Sciatic nerve (tissue), 2 donors: Measurements from ENCODE around the gene RASGRP3. TPM values are rescaled to one million over a fixed set of nuclear protein-coding genes. Genes with fewer than 3 reads are reported as not detected.
A peak's percentile ranks its signal among the peaks of the same experiment; 100 is the strongest.

ENCODE experiments used
- ATAC-seq: fragments of 200-7000 bp; cut with Tn5 transposase; one replicate; pipeline ENCODE4 v1.9.1; 2020; ENCODE audit warnings: mild to moderate bottlenecking, moderate library complexity
- DNase-seq: peaks from one replicate; pipeline ENCODE4 v3.0.0-alpha.2; 2020; ENCODE audit warnings: low spot score
- intact Hi-C: fragments of 100-400 bp; cut with DNase I; formaldehyde crosslinking; loops from one replicate; pipeline ENCODE4 v1.14.2; 2022
- total RNA-seq: library from RNA; stranded (reverse); fragmentation: NEBNext Ultra II Directional; extraction: Animal tissue kit (Norgen Biotek cat#: 25700); gene quantifications from one replicate; pipeline ENCODE4 v1.2.1, GENCODE V29; 2021
- donor health status: DM: no; HTN: no; CAD: no.
- donor health status: DM: no; HTN: no; CAD: no.

Gene RASGRP3
- total RNA-seq, 1 donor from 2014 or later: 16.0 TPM

GRCh38 chr2:33552758-33553461 is 76.5 kb downstream of the RASGRP3 start:
- DNase-seq (no peak), ATAC-seq (no peak)
- intact Hi-C loops: no loop called here

- DNase-seq (no peak), ATAC-seq (no peak)
- intact Hi-C loops: no loop called here
These were observed 79.2 kb downstream of the RASGRP3 start for GRCh38 chr2:33555681-33556080.

- intact Hi-C loops: no loop called here
- ATAC-seq (no peak), DNase-seq (no peak)
These were observed 82.9 kb downstream of the RASGRP3 start for GRCh38 chr2:33559328-33559727.

- intact Hi-C loops: no loop called here
- no peak for ATAC-seq
- DNase-seq: no peak
These were observed 83.6 kb downstream of the RASGRP3 start for GRCh38 chr2:33560017-33560416.

DNA sequence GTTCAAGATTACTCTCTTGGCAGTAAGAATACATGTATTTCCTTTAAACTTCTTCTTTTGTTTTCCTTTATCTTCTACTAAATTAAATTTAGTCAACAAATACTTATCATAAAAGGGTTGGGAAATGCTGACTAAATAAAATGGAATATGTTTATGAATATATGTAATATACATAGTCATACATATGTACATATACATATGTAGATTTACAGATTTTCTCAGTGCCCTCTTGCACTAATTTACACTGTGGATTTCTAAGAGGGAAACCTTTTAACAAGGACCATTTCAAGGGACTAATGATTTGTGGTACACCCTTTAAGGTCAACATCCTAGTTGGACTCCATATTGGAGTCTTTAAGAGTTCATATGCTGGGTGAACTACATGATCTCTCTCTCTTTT is 85.4 kb downstream of the RASGRP3 start:
- DNase-seq (no peak), ATAC-seq (no peak)
- intact Hi-C loops: no loop called here

DNA sequence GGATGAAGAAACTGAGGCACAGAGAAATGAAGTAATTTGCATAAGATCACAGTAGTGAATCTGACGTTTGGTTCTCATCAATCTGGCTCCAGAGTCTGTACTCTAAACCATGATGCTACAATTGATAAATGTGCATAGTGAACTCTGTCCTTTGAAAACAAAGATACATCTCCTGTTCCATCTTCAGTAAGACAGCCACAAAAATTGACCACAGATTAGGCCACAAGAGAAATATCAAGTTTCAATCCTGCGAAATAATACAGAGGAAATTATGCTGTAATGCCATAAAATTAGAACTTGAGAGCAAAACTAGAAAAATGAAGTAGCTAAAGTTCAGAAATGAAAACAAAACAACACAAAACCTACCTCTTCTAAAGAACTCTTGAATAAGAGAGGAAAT is 94.2 kb downstream of the RASGRP3 start:
- no peak for ATAC-seq
- intact Hi-C loops: no loop called here
- DNase-seq: no peak

DNA sequence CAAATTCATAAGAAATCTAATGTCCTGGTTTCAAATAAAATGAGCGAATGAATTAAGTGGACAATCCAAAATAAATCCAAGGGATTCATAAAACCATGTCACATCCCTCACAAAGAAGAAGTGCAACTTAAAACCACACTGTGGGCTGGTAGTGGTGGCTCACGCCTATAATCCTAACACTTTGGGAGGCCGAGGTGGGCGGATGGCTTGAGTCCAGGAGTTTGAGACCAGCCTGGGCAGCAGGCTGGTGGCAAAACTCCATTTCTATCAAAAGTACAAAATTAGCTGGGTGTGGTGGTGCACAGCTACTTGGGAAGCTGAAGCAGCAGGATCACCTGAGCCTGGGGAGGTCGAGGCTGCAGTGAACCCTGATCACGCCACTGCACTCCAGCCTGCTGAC is 97.2 kb downstream of the RASGRP3 start:
- DNase-seq: no peak
- no peak for ATAC-seq
- intact Hi-C loops: no loop called here

GRCh38 chr2:33577084-33577483 is 100.6 kb downstream of the RASGRP3 start:
- ATAC-seq: no peak
- no peak for DNase-seq
- intact Hi-C loops: no loop called here

DNA sequence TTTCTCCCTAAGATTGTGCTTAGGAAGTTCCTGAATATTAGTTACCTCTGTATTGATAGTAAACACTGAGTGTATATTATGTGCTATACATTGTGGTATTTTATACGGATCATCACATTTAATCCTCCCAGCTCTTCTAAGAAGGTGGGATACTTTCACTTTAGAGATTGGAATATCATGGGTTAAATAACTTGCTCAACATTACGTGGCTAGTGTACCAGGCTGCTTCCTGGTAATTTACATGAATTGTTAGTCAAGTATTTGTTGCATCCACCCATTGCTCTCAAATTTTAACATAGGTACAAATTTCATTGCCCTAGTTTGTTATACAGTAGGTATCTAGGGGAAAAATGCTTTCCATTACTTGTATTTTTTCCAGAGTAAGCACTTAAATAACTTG is 101.2 kb downstream of the RASGRP3 start:
- no peak for ATAC-seq
- DNase-seq: no peak
- intact Hi-C loops: no loop called here

- DNase-seq: no peak
- intact Hi-C loops: no loop called here
- no peak for ATAC-seq
These were observed 102.8 kb downstream of the RASGRP3 start for GRCh38 chr2:33579227-33579626.

GRCh38 chr2:33581872-33582271 is 105.4 kb downstream of the RASGRP3 start:
- no peak for ATAC-seq
- intact Hi-C loops: no loop called here
- DNase-seq: no peak

DNA sequence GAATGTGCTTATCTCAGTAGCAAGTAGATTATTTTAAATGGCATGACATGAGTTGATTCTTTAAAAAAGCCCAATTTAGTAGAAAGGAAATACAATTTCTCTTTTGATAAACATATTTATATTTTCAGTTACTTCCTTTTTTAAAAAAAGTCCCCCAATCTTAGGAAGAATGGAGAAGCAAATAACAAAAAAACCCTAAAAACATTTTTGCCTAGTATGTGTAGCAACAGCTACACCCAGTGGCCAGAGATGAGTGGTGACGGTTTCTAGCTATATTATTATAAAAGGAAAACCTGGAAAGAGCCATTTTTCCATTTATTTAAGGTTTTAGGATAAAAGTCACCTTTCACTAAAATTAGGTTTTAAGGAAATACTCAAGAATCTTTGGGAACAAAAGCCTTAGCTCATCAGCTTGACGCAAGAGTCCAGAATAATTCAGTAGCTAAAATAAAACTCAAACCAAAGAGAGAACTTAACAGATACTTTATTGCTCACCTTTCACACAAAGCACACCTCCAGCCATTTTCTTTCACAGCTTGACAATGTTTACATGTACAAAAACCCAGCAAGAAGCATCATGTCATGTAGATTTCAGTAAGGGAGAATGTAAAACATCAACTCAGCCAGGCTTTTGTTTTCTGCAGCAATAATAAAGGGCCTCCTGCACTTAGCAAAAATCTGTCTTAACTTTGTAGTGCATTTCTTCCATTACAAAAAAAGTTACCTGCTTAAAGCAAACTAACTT is 106.9 kb downstream of the RASGRP3 start:
- ATAC-seq (peak; percentile 76), DNase-seq (no peak)

DNA sequence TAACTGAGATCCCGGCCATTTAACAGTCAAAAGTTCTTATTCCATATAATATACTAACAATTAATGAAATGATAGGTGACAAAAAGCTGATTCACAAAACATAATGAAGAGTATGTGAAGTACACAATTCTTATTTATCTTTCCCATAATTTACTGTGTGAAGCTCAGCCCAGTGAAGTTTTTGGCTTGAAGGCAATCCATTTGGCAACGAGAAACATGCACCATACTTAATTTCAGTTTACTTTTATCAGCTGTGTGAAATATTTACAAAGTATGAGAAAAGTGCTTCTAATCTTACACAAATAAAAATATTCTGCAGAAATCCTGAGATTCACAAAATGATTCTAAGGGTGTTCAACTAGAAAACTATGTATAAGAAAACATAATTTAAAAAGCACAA is 110.3 kb downstream of the RASGRP3 start:
- DNase-seq: no peak
- no peak for ATAC-seq
- intact Hi-C loops: no loop called here

More for the DNA sequence above, 106.9 kb downstream of the RASGRP3 start:
- intact Hi-C loops: no loop called here

- intact Hi-C loops: no loop called here
- ATAC-seq (no peak), DNase-seq (no peak)
These were observed 111.8 kb downstream of the RASGRP3 start for GRCh38 chr2:33588232-33588631.

GRCh38 chr2:33589444-33589843 is 113.0 kb downstream of the RASGRP3 start:
- DNase-seq: no peak
- intact Hi-C loops: no loop called here
- ATAC-seq: no peak

DNA sequence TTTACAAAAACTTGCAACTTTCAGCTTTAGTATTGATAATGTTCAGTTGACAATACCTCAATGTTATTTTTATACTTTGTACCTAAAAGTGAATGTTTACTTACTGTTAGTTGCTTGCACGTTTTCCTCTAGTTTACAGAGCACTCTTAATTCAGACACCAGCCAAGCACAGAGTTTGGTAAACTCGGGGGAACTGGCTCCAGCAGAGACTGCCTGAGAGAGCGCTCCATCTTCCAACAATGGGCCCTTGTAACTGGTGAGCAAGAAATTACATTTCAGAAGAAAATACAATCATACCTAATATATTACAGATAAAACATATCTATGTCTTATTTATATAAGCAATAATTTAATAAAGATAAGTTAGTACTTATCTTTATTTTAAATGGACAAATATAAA is 118.9 kb downstream of the RASGRP3 start:
- intact Hi-C loops: no loop called here
- no peak for DNase-seq
- ATAC-seq: no peak

- DNase-seq: no peak
- no peak for ATAC-seq
- intact Hi-C loops: no loop called here
These were observed 120.6 kb downstream of the RASGRP3 start for GRCh38 chr2:33597026-33597425.

GRCh38 chr2:33598561-33599174 is 122.2 kb downstream of the RASGRP3 start:
- intact Hi-C loops: no loop called here
- DNase-seq (no peak), ATAC-seq (peak; percentile 43)

GRCh38 chr2:33599175-33599942 is 122.9 kb downstream of the RASGRP3 start, which contains the start of gene FAM98A:
TSS of gene FAM98A (minus strand) at chr2:33599299. CDS start at chr2:33599221, 78 bp downstream.
- ATAC-seq: peak; percentile 99
- intact Hi-C loops: no loop called here
- DNase-seq: peak; percentile 99

DNA sequence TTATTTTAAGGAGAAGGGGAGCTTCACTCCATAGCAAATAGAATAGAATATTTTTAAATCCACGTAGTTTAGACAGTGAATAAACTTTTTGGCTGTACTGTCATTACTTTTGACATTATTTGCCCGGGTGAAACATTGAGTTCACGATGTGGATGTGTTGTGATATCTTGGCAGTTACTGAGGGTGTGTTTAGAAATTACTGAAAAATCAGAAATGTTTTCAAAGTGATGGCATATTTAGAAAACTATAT is 123.4 kb downstream of the RASGRP3 start:
- DNase-seq (no peak), ATAC-seq (no peak)
- intact Hi-C loops: no loop called here
